HG02840 (cell line): Measurements from ENCODE around the gene SOX1.

Experiments used
- ATAC-seq: cut with Tn5 transposase; IDR thresholded peaks from one replicate; pipeline ENCODE4 v1.9.1; 2021; ENCODE audit warnings: mild to moderate bottlenecking, moderate library complexity, moderate number of reproducible peaks; ENCODE audit not compliant: unreplicated experiment, low FRiP score

Gene SOX1

GRCh38 chr13:112067116-112067741, at the start of gene SOX1:
Gene SOX1, plus strand, starts transcription at chr13:112067149. Its CDS starts 510 bp downstream, at chr13:112067659.
- no peak for ATAC-seq

GRCh38 chr13:112024577-112024976, 42.4 kb upstream of the SOX1 start:
- no peak for ATAC-seq

- ATAC-seq, result no peak
Observed at GRCh38 chr13:112027250-112027649, 39.7 kb upstream of the SOX1 start.

GRCh38 chr13:112028481-112028880, 38.5 kb upstream of the SOX1 start:
- ATAC-seq, result no peak

GRCh38 chr13:112029143-112029542, 37.8 kb upstream of the SOX1 start:
- no peak for ATAC-seq

- ATAC-seq, result no peak
Observed at GRCh38 chr13:112032186-112032993, 34.6 kb upstream of the SOX1 start.

GRCh38 chr13:112034231-112034630, 32.7 kb upstream of the SOX1 start:
- no peak for ATAC-seq

- no peak for ATAC-seq
Observed at GRCh38 chr13:112034846-112035245, 32.1 kb upstream of the SOX1 start.

- ATAC-seq, result no peak
Observed at GRCh38 chr13:112042496-112042895, 24.5 kb upstream of the SOX1 start.

GRCh38 chr13:112052213-112052612, 14.7 kb upstream of the SOX1 start:
- no peak for ATAC-seq

GRCh38 chr13:112053167-112053743, 13.7 kb upstream of the SOX1 start:
- ATAC-seq, result no peak

GRCh38 chr13:112053744-112054615, 13.0 kb upstream of the SOX1 start:
- no peak for ATAC-seq

GRCh38 chr13:112054616-112055015, 12.3 kb upstream of the SOX1 start:
- no peak for ATAC-seq

GRCh38 chr13:112055036-112055914, 11.7 kb upstream of the SOX1 start:
- no peak for ATAC-seq

- no peak for ATAC-seq
Observed at GRCh38 chr13:112055915-112056269, 11.1 kb upstream of the SOX1 start.

- no peak for ATAC-seq
Observed at GRCh38 chr13:112056284-112056727, 10.6 kb upstream of the SOX1 start.

- ATAC-seq, result no peak
Observed at GRCh38 chr13:112056739-112057438, 10.1 kb upstream of the SOX1 start.

- no peak for ATAC-seq
Observed at GRCh38 chr13:112057439-112057735, 9.6 kb upstream of the SOX1 start.

GRCh38 chr13:112057736-112058518, 9.0 kb upstream of the SOX1 start:
- ATAC-seq, result no peak
